Trophoblast cell (in vitro differentiated cells and primary cell): ENCODE data around the gene KSR1. TPM values are rescaled to one million over a fixed set of nuclear protein-coding genes. Genes with fewer than 3 reads are reported as not detected.
"Not testable (repeated sequence)": the region's sequence is repeated elsewhere in the genome, so short reads cannot be mapped to it uniquely, and the experiment has no call there.

Experiments
- DNase-seq, 2 donors: peaks; one replicate each; pipeline ENCODE4 v3.0.0-alpha.2; 2016
- H2AFZ ChIP-seq: 2 replicates; pipeline ENCODE4 v1.6.1; 2013; ENCODE audit warnings: low read length, moderate library complexity, mild to moderate bottlenecking; ENCODE audit not compliant: insufficient read depth, poor library complexity
- H2AK5ac ChIP-seq: 2 replicates; pipeline ENCODE4 v1.6.1; 2013; ENCODE audit warnings: mild to moderate bottlenecking, low read length
- H2BK120ac ChIP-seq: 2 replicates; pipeline ENCODE4 v1.6.1; 2013; ENCODE audit warnings: low read length, mild to moderate bottlenecking, moderate library complexity; ENCODE audit not compliant: insufficient read depth, poor library complexity
- H2BK12ac ChIP-seq: 2 replicates; pipeline ENCODE4 v1.6.1; 2013; ENCODE audit warnings: mild to moderate bottlenecking, low read length, moderate library complexity
- H2BK5ac ChIP-seq: 2 replicates; pipeline ENCODE4 v1.6.1; 2013; ENCODE audit warnings: low read length, low read depth, moderate library complexity, mild to moderate bottlenecking; ENCODE audit not compliant: poor library complexity
- H3K14ac ChIP-seq: 2 replicates; pipeline ENCODE4 v1.6.1; 2013; ENCODE audit warnings: mild to moderate bottlenecking, low read length
- H3K18ac ChIP-seq: 2 replicates; pipeline ENCODE4 v1.6.1; 2013; ENCODE audit warnings: mild to moderate bottlenecking, low read length
- H3K23ac ChIP-seq: 2 replicates; pipeline ENCODE4 v1.6.1; 2013; ENCODE audit warnings: low read length
- H3K27ac ChIP-seq: 2 replicates; pipeline ENCODE4 v1.5.1; 2013; ENCODE audit warnings: low read depth, mild to moderate bottlenecking, inconsistent platforms, low read length, moderate library complexity
- H3K27me3 ChIP-seq: 2 replicates; pipeline ENCODE4 v1.6.1; 2013; ENCODE audit warnings: inconsistent platforms, mild to moderate bottlenecking, low read length, moderate library complexity; ENCODE audit not compliant: insufficient read depth
- H3K36me3 ChIP-seq, 2 experiments: 1 replicate in 1 of 2; 2 replicates in 1 of 2; pipeline ENCODE4 v1.6.1; 2013; ENCODE audit warnings: low read length in 2 of 2, mild to moderate bottlenecking in 2 of 2, moderate library complexity in 1 of 2; ENCODE audit not compliant: insufficient read depth in 2 of 2, control insufficient read depth in 1 of 2
- H3K4ac ChIP-seq: 2 replicates; pipeline ENCODE4 v1.6.1; 2013; ENCODE audit warnings: low read depth, mild to moderate bottlenecking, low read length, moderate library complexity
- H3K4me1 ChIP-seq, 2 experiments: 1 replicate in 1 of 2; 2 replicates in 1 of 2; pipeline ENCODE4 v1.6.1; 2013; ENCODE audit warnings: low read length in 2 of 2, mild to moderate bottlenecking in 2 of 2, moderate library complexity in 1 of 2; ENCODE audit not compliant: insufficient read depth in 2 of 2, control insufficient read depth in 1 of 2
- H3K4me2 ChIP-seq: 2 replicates; pipeline ENCODE4 v1.6.1; 2013; ENCODE audit warnings: inconsistent platforms, mild to moderate bottlenecking, low read length, moderate library complexity
- H3K4me3 ChIP-seq: 2 replicates; pipeline ENCODE4 v1.5.1; 2013; ENCODE audit warnings: mild to moderate bottlenecking, low read depth, low read length, inconsistent platforms
- H3K79me1 ChIP-seq: one replicate; pipeline ENCODE4 v1.6.1; 2013; ENCODE audit warnings: low read length
- H3K79me2 ChIP-seq: 2 replicates; pipeline ENCODE4 v1.6.1; 2013; ENCODE audit warnings: low read length, mild to moderate bottlenecking; ENCODE audit not compliant: control insufficient read depth, insufficient read depth, poor library complexity
- H3K9ac ChIP-seq: 2 replicates; pipeline ENCODE4 v1.6.1; 2013; ENCODE audit warnings: mild to moderate bottlenecking, low read length
- H3K9me3 ChIP-seq: 2 replicates; pipeline ENCODE4 v1.6.1; 2013; ENCODE audit warnings: low read depth, mild to moderate bottlenecking, control low read depth, inconsistent platforms, low read length; ENCODE audit not compliant: insufficient read depth
- H4K12ac ChIP-seq: 2 replicates; pipeline ENCODE4 v1.6.1; 2013; ENCODE audit warnings: low read depth, mild to moderate bottlenecking, low read length, moderate library complexity
- H4K8ac ChIP-seq: 2 replicates; pipeline ENCODE4 v1.6.1; 2013; ENCODE audit warnings: low read depth, mild to moderate bottlenecking, low read length, moderate library complexity
- H4K91ac ChIP-seq: one replicate; pipeline ENCODE4 v1.6.1; 2013; ENCODE audit warnings: low read depth, mild to moderate bottlenecking, low read length, moderate library complexity
- WGBS: extraction: QIAGEN DNeasy Blood & Tissue Kit; methylation state at CpG from one replicate; pipeline ENCODE4 v1.1.7; 2013; ENCODE audit warnings: missing lambda C conversion rate; ENCODE audit not compliant: insufficient read length, insufficient coverage; ENCODE audit errors: extremely low coverage; 5-methylcytosine and 5-hydroxymethylcytosine counted together
- polyA plus RNA-seq: library from polyadenylated mRNA; stranded (reverse); fragments of 200-250 nt; gene quantifications from 2 replicates; pipeline ENCODE4 v1.2.3, GENCODE V29; 2013

Gene KSR1
- 62.2 and 63.6 TPM in 2 replicates for polyA plus RNA-seq

DNA sequence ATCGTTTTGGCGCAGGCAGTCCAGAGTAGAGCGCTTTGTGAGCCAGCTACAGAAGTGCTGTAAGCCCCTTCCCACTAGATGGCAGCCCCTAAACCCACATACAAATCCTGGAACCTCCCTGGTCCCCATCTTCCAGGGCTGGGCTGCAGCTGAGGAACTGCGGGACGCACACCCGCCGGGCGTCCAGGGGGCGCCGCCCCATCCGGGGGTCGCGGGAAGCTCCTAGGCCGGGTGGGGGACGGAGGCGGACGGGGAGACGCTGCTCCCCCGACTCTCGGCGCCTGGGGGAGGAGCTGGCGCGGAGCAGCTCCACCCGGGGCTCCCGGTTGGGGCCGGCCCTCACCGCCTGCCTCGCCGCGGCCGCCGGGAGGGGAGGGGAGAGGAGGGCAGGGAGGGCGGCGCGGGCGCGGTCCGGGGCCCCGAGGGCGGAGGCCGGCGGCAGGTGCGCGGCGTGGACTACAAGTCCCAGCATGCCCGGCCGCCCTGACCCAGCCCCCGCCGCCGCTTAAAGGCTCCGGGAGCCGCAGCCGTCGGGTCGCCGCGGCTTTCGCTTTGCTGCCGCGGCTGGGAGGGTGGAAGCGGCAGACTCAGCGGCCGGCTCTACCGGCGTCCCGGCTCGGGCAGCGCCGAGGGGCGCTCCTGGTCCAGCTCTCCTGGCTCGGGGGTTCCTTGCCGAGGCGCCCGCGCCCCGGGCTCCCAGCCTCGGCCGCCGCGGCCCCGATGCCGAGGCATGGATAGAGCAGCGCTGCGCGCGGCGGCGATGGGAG is at the start of gene KSR1:
Gene KSR1 (plus strand): TSS at position 535 of the 767 bp plus-strand sequence. CDS start 196 bp downstream, at position 731.
- Histone ChIP-seq H3K4me3 (peak within 1 kb of the TSS; percentile 77), H3K27ac (peak within 1 kb of the TSS; percentile 22), H4K12ac (no peak within 1 kb of the TSS), H4K91ac (peak within 1 kb of the TSS; percentile 57), H2AFZ (peak within 1 kb of the TSS; percentile 57), H2BK120ac (peak within 1 kb of the TSS; percentile 25), H3K18ac (peak within 1 kb of the TSS; percentile 52), H3K9ac (no peak within 1 kb of the TSS), H2BK5ac (peak within 1 kb of the TSS; percentile 18), H3K23ac (no peak within 1 kb of the TSS), H3K9me3 (no peaks in the 10 kb centered on the region), H3K79me2 (peaks cover 16% of the 10 kb centered on the region), H3K79me1 (peaks cover 17% of the 10 kb centered on the region), H3K14ac (peak within 1 kb of the TSS; percentile 61), H2BK12ac (no peak within 1 kb of the TSS), H3K27me3 (no peaks in the 10 kb centered on the region), H3K4ac (peak within 1 kb of the TSS; percentile 80), H4K8ac (peak within 1 kb of the TSS; percentile 75), H2AK5ac (no peak within 1 kb of the TSS), H3K4me2 (peak within 1 kb of the TSS; percentile 79), H3K4me1 (peaks cover 17 to 32% of the 10 kb centered on the region in 2 experiments), H3K36me3 (peaks cover 0 to 4% of the 10 kb centered on the region in 2 experiments)
- DNase-seq: peak; percentile 80 to 81
- no CpG with 5 or more reads among the region's 88 CpGs for WGBS

DNA sequence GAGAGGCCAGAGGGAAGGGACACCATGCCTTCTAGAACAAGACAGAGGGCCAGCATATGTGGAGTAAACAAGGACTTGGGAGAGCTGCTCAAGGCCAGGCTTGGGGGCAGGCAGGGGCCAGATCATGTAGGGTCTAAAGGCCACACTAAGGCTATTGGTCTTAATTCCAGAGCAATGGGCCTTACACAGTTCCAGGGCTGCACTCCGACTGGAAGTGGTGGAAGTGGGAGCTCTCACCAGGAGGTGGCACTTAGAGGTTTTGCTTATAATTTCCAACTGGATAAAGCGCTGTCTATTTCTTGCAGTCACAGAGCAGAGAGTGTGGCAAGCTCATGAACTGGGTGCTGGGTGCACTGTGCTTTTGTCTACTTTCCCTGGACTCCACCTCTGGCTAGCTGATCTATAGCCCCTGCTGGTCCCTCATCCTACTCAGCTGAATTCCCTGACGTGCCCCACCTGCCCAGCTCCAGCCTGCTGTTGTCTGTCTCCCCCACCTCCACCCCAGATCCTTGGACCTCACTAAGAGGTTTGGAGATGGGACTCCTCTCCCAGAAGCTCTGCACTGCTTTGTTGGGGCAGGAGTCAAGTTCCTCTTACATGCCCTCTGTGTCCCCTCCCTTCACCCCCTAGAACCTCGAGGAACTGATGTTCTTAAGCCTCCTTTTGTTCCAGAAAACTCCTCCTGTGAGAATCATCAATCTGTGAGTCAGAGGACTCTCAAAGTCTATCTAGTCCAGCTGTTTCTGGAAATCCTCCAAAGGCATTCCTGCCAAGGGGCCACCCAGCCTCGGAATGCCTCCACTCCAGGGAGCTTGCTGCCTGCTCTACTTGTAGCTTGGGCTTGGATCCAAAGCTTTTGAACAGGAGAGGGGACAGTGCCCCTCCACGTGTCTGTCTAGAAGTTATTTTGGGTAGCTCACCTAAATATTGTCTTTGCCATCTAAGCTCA is 48.1 kb upstream of the KSR1 start:
- H3K27me3 ChIP-seq: no peaks in the 10 kb centered on the region
- no peak overlapping the region for H4K91ac ChIP-seq
- H3K4me2 ChIP-seq: no peak overlapping the region
- no peak overlapping the region for H3K27ac ChIP-seq
- no peak overlapping the region for H2BK12ac ChIP-seq
- DNase-seq: peak in 1 of 2 donors; percentile 5
- H3K79me1 ChIP-seq: no peaks in the 10 kb centered on the region
- no peak overlapping the region for H3K18ac ChIP-seq
- no peaks in the 10 kb centered on the region for H3K36me3 ChIP-seq
- H3K4me1 ChIP-seq: no peaks in the 10 kb centered on the region
- no peak overlapping the region for H3K14ac ChIP-seq
- H3K79me2 ChIP-seq: no peaks in the 10 kb centered on the region
- no peak overlapping the region for H3K9ac ChIP-seq
- no peak overlapping the region for H4K12ac ChIP-seq
- H3K23ac ChIP-seq: no peak overlapping the region
- no peak overlapping the region for H4K8ac ChIP-seq
- no peaks in the 10 kb centered on the region for H3K9me3 ChIP-seq
- H2AK5ac ChIP-seq: no peak overlapping the region
- no peak overlapping the region for H3K4me3 ChIP-seq
- no peak overlapping the region for H3K4ac ChIP-seq
- no peak overlapping the region for H2BK120ac ChIP-seq
- WGBS: no CpG with 5 or more reads among the region's 6 CpGs
- no peak overlapping the region for H2BK5ac ChIP-seq
- H2AFZ ChIP-seq: no peak overlapping the region

DNA sequence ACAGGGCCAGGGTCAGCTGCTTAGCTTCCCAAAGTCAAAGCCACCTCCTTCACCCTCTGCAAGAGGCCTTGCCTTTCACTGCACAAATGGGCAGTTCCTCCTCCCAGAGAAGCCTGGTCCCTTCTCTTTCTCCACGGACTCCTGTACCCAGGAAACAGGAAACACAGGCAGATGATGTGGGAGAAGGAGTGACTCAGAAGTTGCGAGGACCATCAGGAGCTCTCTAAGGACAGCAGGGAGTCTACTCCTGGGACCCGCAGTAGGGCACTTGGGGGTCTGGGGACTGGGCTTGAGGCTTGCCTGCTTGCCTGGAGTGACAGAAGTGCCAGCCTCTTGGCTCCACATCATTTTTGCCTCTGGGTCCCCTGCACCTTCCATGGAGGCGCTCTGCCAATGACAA is 47.4 kb upstream of the KSR1 start:
- no peak overlapping the region for H3K4me2 ChIP-seq
- H3K36me3 ChIP-seq: no peaks in the 10 kb centered on the region
- no peak overlapping the region for H3K18ac ChIP-seq
- no peaks in the 10 kb centered on the region for H3K79me1 ChIP-seq
- H3K4me1 ChIP-seq: no peaks in the 10 kb centered on the region
- no peak overlapping the region for H3K23ac ChIP-seq
- DNase-seq: no peak
- no peak overlapping the region for H3K14ac ChIP-seq
- H3K4ac ChIP-seq: no peak overlapping the region
- H3K27ac ChIP-seq: no peak overlapping the region
- no peak overlapping the region for H2BK120ac ChIP-seq
- H2AFZ ChIP-seq: no peak overlapping the region
- no peak overlapping the region for H3K4me3 ChIP-seq
- H4K12ac ChIP-seq: no peak overlapping the region
- H4K8ac ChIP-seq: no peak overlapping the region
- H2AK5ac ChIP-seq: no peak overlapping the region
- no peaks in the 10 kb centered on the region for H3K79me2 ChIP-seq
- no CpG with 5 or more reads among the region's 4 CpGs for WGBS
- no peak overlapping the region for H2BK5ac ChIP-seq
- no peak overlapping the region for H3K9ac ChIP-seq
- H3K9me3 ChIP-seq: no peaks in the 10 kb centered on the region
- H4K91ac ChIP-seq: no peak overlapping the region
- no peaks in the 10 kb centered on the region for H3K27me3 ChIP-seq
- H2BK12ac ChIP-seq: no peak overlapping the region

DNA sequence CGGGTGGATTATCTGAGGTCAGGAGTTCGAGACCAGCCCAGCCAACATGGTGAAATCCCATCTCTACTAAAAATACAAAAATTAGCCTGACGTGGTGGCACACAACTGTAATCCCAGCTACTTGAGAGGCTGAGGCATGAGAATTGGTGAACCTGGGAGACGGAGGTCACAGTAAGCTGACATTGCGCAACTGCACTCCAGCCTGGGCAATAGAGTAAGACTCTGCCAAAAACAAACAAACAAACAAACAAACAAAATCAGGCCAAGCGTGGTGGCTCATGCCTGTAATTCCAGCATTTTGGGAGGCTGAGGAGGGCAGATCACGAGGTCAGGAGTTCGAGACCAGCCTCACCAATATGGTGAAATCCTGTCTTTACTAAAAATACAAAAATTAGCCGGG is 44.1 kb upstream of the KSR1 start:
- H3K4ac ChIP-seq, H3K9me3 ChIP-seq, DNase-seq, H3K9ac ChIP-seq, H3K36me3 ChIP-seq, H2AFZ ChIP-seq, H3K79me1 ChIP-seq, H3K18ac ChIP-seq, H2BK120ac ChIP-seq, H3K4me1 ChIP-seq, H4K12ac ChIP-seq, H2BK12ac ChIP-seq, H3K4me2 ChIP-seq, H3K27me3 ChIP-seq, H3K27ac ChIP-seq, H3K79me2 ChIP-seq, H3K14ac ChIP-seq, H3K23ac ChIP-seq, H2AK5ac ChIP-seq, H2BK5ac ChIP-seq, H4K91ac ChIP-seq, H3K4me3 ChIP-seq, H4K8ac ChIP-seq: not testable (repeated sequence)
- no CpG with 5 or more reads among the region's 9 CpGs for WGBS
